MM.1S (cell line): ENCODE results near the gene TNFAIP8.

Experiments used
- EZH2phosphoT487 ChIP-seq: fragments of 300-600 bp; sonication (generic); IDR thresholded peaks from 2 replicates; pipeline ENCODE4 v1.6.1; 2018; ENCODE audit warnings: antibody characterized with exemption, low read length
- TF ChIP-seq, protein P1 (sequence below): fragments of 300-600 bp; sonication (generic); IDR thresholded peaks from 2 replicates; pipeline ENCODE4 v1.5.1; 2016; ENCODE audit warnings: antibody characterized with exemption, low read length, mixed read lengths

DNA sequence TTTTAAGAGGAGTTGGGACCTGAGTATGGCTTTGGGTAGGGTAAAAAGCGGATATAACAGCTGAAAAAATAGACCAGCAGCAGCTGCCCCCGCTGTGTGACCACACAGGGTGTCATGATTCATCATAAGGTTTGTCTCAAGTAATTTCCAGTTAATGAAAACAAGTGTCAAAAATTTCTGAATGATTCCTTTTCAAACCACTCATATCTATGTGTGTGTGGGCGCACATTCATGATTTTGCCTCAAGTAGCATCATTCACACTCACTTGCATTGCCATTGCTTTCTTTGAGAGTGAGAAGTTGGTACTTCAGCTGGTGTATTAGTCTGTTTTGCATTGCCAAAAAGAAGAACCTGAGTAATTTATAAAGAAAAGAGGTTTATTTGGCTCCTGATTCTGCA, 12.1 kb upstream of the TNFAIP8 start:
- TF ChIP-seq, protein P1, sequence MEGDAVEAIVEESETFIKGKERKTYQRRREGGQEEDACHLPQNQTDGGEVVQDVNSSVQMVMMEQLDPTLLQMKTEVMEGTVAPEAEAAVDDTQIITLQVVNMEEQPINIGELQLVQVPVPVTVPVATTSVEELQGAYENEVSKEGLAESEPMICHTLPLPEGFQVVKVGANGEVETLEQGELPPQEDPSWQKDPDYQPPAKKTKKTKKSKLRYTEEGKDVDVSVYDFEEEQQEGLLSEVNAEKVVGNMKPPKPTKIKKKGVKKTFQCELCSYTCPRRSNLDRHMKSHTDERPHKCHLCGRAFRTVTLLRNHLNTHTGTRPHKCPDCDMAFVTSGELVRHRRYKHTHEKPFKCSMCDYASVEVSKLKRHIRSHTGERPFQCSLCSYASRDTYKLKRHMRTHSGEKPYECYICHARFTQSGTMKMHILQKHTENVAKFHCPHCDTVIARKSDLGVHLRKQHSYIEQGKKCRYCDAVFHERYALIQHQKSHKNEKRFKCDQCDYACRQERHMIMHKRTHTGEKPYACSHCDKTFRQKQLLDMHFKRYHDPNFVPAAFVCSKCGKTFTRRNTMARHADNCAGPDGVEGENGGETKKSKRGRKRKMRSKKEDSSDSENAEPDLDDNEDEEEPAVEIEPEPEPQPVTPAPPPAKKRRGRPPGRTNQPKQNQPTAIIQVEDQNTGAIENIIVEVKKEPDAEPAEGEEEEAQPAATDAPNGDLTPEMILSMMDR: no peak
- no peak for TF ChIP-seq EZH2phosphoT487
